Caco-2 (cell line): ENCODE data around the gene MYL6. TPM values are rescaled to one million over a fixed set of nuclear protein-coding genes. Genes with fewer than 3 reads are reported as not detected.

ENCODE experiments used
- BruUV-seq: library from RNA; stranded (reverse); fragments of 400-500 nt; replicated peaks from 2 replicates; lab custom pipeline; 2021; lab: Mats Ljungman, UMichigan
- CTCF ChIA-PET: fragments of 300-600 bp; sonication (Branson Sonifier 250); formaldehyde crosslinking; loops from one replicate; lab custom pipeline; 2022; ENCODE audit warnings: antibody characterized with exemption; lab: Charles Lee
- POLR2A ChIA-PET: fragments of 300-600 bp; sonication (Branson Sonifier 250); formaldehyde crosslinking; loops from one replicate; lab custom pipeline; 2022; ENCODE audit warnings: antibody characterized with exemption; lab: Charles Lee
- DNase-seq, 2 experiments: peaks; one replicate each; pipeline versions ENCODE4 v3.0.0 to v3.0.0-alpha.2; 2020 to 2022
- H3K27me3 ChIP-seq: replicated peaks from 2 replicates; pipeline ENCODE4 v1.6.0; 2011; ENCODE audit warnings: low read length; ENCODE audit not compliant: control insufficient read depth, insufficient read depth
- H3K36me3 ChIP-seq: 2 replicates; pipeline ENCODE4 v1.5.1; 2011; ENCODE audit warnings: low read length; ENCODE audit not compliant: control insufficient read depth, insufficient read depth
- H3K4me1 ChIP-seq: fragments of 250-450 bp; sonication (Bioruptor Pico); 2 replicates; pipeline ENCODE4 v1.5.1; 2020; ENCODE audit warnings: mild to moderate bottlenecking
- H3K4me3 ChIP-seq: 2 replicates; pipeline ENCODE4 v1.5.1; 2011; ENCODE audit warnings: low read depth, mild to moderate bottlenecking, control low read depth, low read length
- H3K9me3 ChIP-seq: fragments of 250-450 bp; sonication (Bioruptor Pico); 2 replicates; pipeline ENCODE4 v1.5.1; 2020; ENCODE audit warnings: mild to moderate bottlenecking, moderate library complexity
- H3K27ac Mint-ChIP-seq: one replicate; pipeline ENCODE4 v1.8.0; 2022; ENCODE audit warnings: mixed read lengths; ENCODE audit not compliant: unreplicated experiment
- H3K27me3 Mint-ChIP-seq: one replicate; pipeline ENCODE4 v1.8.0; 2022; ENCODE audit warnings: mixed read lengths; ENCODE audit not compliant: insufficient read depth, unreplicated experiment
- H3K36me3 Mint-ChIP-seq: one replicate; pipeline ENCODE4 v1.8.0; 2022; ENCODE audit warnings: mild to moderate bottlenecking, mixed read lengths; ENCODE audit not compliant: insufficient read depth, unreplicated experiment
- H3K4me1 Mint-ChIP-seq: one replicate; pipeline ENCODE4 v1.8.0; 2022; ENCODE audit warnings: low read depth, mixed read lengths; ENCODE audit not compliant: unreplicated experiment
- H3K4me3 Mint-ChIP-seq: one replicate; pipeline ENCODE4 v1.8.0; 2022; ENCODE audit warnings: mild to moderate bottlenecking, moderate library complexity, mixed read lengths; ENCODE audit not compliant: unreplicated experiment
- H3K9me3 Mint-ChIP-seq: one replicate; pipeline ENCODE4 v1.8.0; 2022; ENCODE audit warnings: mixed read lengths; ENCODE audit not compliant: unreplicated experiment
- CTCF ChIP-seq, 2 experiments: fragments of 200-600 bp in 1 of 2; IDR thresholded peaks; 1 replicate in 1 of 2; 2 replicates in 1 of 2; pipeline versions ENCODE4 v1.5.1 to v1.8.0; 2011 to 2022; ENCODE audit warnings: antibody characterized with exemption in 1 of 2, control low read depth in 1 of 2, inconsistent platforms in 1 of 2, low read depth in 1 of 2, low read length in 1 of 2, mild to moderate bottlenecking in 1 of 2, moderate library complexity in 1 of 2; ENCODE audit not compliant: insufficient read depth in 1 of 2, severe bottlenecking in 1 of 2, unreplicated experiment in 1 of 2
- intact Hi-C: fragments of 100-400 bp; cut with micrococcal nuclease; formaldehyde crosslinking; loops from one replicate; pipeline ENCODE4 v1.10.0; 2022; ENCODE audit not compliant: unreplicated experiment
- total RNA-seq: library from RNA; stranded (reverse); gene quantifications from 2 replicates; pipeline ENCODE4 v1.2.3, GENCODE V29; 2022

MYL6 gene
- total RNA-seq, 1 experiment from 2014 or later: 960 TPM

DNA sequence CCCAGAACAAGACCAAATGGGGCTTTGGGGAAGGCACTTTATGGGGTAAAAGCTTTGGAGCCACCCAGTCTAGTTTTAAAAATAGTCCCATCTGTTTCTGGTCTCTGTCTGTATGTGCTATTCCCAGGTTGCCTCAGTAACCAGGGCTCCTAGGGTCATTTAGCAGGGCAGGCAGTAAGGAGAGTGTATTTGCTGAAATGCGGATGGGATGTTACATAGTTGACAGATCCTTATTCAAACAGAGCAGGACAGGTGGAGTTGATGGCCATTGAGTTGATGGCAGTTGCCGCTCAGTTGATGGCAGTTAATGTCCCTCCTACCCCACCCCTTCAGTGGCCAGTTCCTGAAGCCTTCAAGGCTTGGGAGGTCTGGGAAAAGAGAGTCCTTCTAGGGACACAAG lies 35.5 kb upstream of the MYL6 start:
- no TSS peak for BruUV-seq
- Mint-ChIP-seq H3K9me3 (no peaks in the 10 kb centered on the region), H3K27ac (peak overlapping the region; percentile 35), H3K36me3 (peaks cover 24% of the 10 kb centered on the region), H3K4me1 (peaks cover 31% of the 10 kb centered on the region), H3K27me3 (no peaks in the 10 kb centered on the region), H3K4me3 (no peak overlapping the region)
- ChIA-PET POLR2A (interaction anchor here (0.9 kb wide), 1 partner anchor 99 kb away, joined by 4 read pairs; the partner anchor contains the start of gene RNF41), CTCF (no interaction called here)
- Histone ChIP-seq H3K4me3 (no peak overlapping the region), H3K36me3 (no peaks in the 10 kb centered on the region), H3K27me3 (no peaks in the 10 kb centered on the region), H3K4me1 (peaks cover 30% of the 10 kb centered on the region), H3K9me3 (no peaks in the 10 kb centered on the region)
- intact Hi-C loops: no loop called here
- peak in 1 of 2 experiments; percentile 27 for DNase-seq
- TF ChIP-seq CTCF (IDR thresholded peaks at IDR 0.05; ENCODE audit: insufficient read depth in 1 of 2, low read depth in 1 of 2, low read length in 1 of 2, severe bottlenecking in 1 of 2, unreplicated experiment in 1 of 2): no peak

- no TSS peak for BruUV-seq
- peaks cover 25% of the 10 kb centered on the region for H3K4me1 ChIP-seq
- ChIA-PET CTCF (interaction anchor here (0.6 to 1.2 kb wide), 3 partner anchors 19 to 179 kb away, joined by 3 to 4 read pairs (median 3); partner anchors contain the start of gene SMARCC2), POLR2A (no interaction called here)
- Mint-ChIP-seq H3K36me3 (peaks cover 26% of the 10 kb centered on the region), H3K4me3 (no peak overlapping the region), H3K9me3 (no peaks in the 10 kb centered on the region), H3K4me1 (peaks cover 28% of the 10 kb centered on the region), H3K27me3 (no peaks in the 10 kb centered on the region), H3K27ac (peak overlapping the region; percentile 19)
- intact Hi-C loops: no loop called here
- DNase-seq: no peak
- H3K36me3 ChIP-seq: no peaks in the 10 kb centered on the region
- no peaks in the 10 kb centered on the region for H3K27me3 ChIP-seq
- H3K9me3 ChIP-seq: no peaks in the 10 kb centered on the region
- H3K4me3 ChIP-seq: no peak overlapping the region
- no peak for TF ChIP-seq CTCF (IDR thresholded peaks at IDR 0.05; ENCODE audit: insufficient read depth in 1 of 2, low read depth in 1 of 2, low read length in 1 of 2, severe bottlenecking in 1 of 2, unreplicated experiment in 1 of 2)
Measured at GRCh38 chr12:56124133-56124532, 34.0 kb upstream of the MYL6 start.

- POLR2A ChIA-PET: interaction anchor here (0.5 to 1.9 kb wide), 5 partner anchors 9 to 63 kb away, joined by 3 to 19 read pairs (median 4); partner anchors contain the start of genes MYL6, SMARCC2 and ZC3H10
- Mint-ChIP-seq H3K36me3 (peaks cover 50% of the 10 kb centered on the region), H3K4me3 (peak overlapping the region; percentile 89), H3K9me3 (no peaks in the 10 kb centered on the region), H3K27me3 (no peaks in the 10 kb centered on the region), H3K27ac (peak overlapping the region; percentile 91), H3K4me1 (peaks cover 35% of the 10 kb centered on the region)
- intact Hi-C loops: loop anchor here (1.0 to 2.0 kb wide), 4 partner anchors 62 to 140 kb away; partner anchors contain the start of genes ANKRD52, COQ10A, NABP2 and SMARCC2
- no peak for DNase-seq
- Histone ChIP-seq H3K9me3 (no peaks in the 10 kb centered on the region), H3K36me3 (peaks cover 4% of the 10 kb centered on the region), H3K4me3 (0 out of 2 replicates have a peak overlapping the region, but pooled peaks have one; percentile 40), H3K27me3 (no peaks in the 10 kb centered on the region), H3K4me1 (peaks cover 29% of the 10 kb centered on the region)
- no TSS peak for BruUV-seq
- CTCF ChIA-PET: interaction anchor here (0.6 to 2.8 kb wide), 5 partner anchors 8 to 510 kb away, joined by 3 to 66 read pairs (median 16); partner anchors contain the start of genes MYL6B, SMARCC2 and ZC3H10
- TF ChIP-seq CTCF (IDR thresholded peaks at IDR 0.05; ENCODE audit: insufficient read depth in 1 of 2, low read depth in 1 of 2, low read length in 1 of 2, severe bottlenecking in 1 of 2, unreplicated experiment in 1 of 2): no peak
Measured at GRCh38 chr12:56126732-56127239, 31.4 kb upstream of the MYL6 start.
